Measurements from ENCODE around the gene NLK.
"Not testable (repeated sequence)": the region's sequence is repeated elsewhere in the genome, so short reads cannot be mapped to it uniquely, and the experiment has no call there.

The NLK gene

GRCh38 chr17:28225867-28226266 is 183.4 kb downstream of the NLK start:
- TF ChIP-seq CTCF (conservative IDR thresholded peaks at IDR 0.05; ENCODE audit: low read depth, low read length), result no peak
- no peak overlapping the region for H3K4me3 ChIP-seq (ENCODE audit: low read depth, low read length)
- DNase-seq (ENCODE audit: low read depth), result no peak

GRCh38 chr17:28226563-28227315 is 184.3 kb downstream of the NLK start:
- no peak for TF ChIP-seq CTCF (conservative IDR thresholded peaks at IDR 0.05; ENCODE audit: low read depth, low read length)
- no peak for DNase-seq (ENCODE audit: low read depth)
- H3K4me3 ChIP-seq (ENCODE audit: low read depth, low read length), result peak overlapping the region; percentile 51

- TF ChIP-seq CTCF (conservative IDR thresholded peaks at IDR 0.05; ENCODE audit: low read depth, low read length), result no peak
- H3K4me3 ChIP-seq (ENCODE audit: low read depth, low read length), result peak overlapping the region; percentile 51
- peak; percentile 55 for DNase-seq (ENCODE audit: low read depth)
These were observed 185.0 kb downstream of the NLK start for GRCh38 chr17:28227316-28228108.

GRCh38 chr17:28228109-28228840 is 185.8 kb downstream of the NLK start:
- DNase-seq (ENCODE audit: low read depth), result no peak
- TF ChIP-seq CTCF (conservative IDR thresholded peaks at IDR 0.05; ENCODE audit: low read depth, low read length), result peak; percentile 46

DNA sequence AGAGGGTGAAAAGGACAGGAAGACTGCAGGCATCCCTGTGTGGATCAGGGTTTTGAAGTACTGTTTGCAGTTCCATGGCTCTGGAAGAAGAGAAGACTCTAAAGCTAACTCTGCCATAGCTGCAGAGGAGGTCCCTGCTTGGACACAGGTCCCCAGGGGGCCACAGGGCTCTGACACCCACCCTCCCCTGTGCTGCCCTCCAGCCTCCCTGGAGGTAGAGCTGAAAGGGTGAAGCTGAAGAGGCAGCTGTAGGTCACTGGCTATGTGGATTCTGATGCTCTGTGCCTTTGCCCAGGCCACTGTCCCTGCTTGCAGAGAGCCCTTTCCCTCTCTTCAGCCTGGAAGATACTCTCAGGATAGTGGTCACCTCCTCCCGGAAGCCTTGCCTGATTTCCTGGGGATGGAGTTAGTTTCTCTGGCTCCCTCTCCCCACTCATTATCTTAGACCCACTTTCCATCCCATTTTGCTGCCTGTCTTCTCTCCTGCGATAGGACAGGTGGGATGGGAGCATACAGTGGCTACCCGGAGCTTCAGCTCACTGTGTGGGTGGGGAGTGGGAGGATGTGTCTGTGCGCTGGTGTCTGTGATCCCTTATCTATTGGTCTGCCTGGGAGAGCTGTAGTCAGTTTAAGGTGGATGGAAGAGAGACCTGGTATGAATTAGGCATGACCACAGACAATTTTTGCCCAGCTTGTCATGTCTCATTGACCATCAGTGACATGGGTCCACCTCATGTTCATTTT is 186.7 kb downstream of the NLK start:
- no peak for TF ChIP-seq CTCF (conservative IDR thresholded peaks at IDR 0.05; ENCODE audit: low read depth, low read length)
- H3K4me3 ChIP-seq (ENCODE audit: low read depth, low read length), result no peak overlapping the region
- DNase-seq (ENCODE audit: low read depth), result no peak

More at GRCh38 chr17:28228109-28228840, 185.8 kb downstream of the NLK start:
- peak overlapping the region; percentile 51 for H3K4me3 ChIP-seq (ENCODE audit: low read depth, low read length)

- no peak for TF ChIP-seq CTCF (conservative IDR thresholded peaks at IDR 0.05; ENCODE audit: low read depth, low read length)
- DNase-seq (ENCODE audit: low read depth), result no peak
- no peak overlapping the region for H3K4me3 ChIP-seq (ENCODE audit: low read depth, low read length)
These were observed 187.5 kb downstream of the NLK start for GRCh38 chr17:28230011-28230410.

- H3K4me3 ChIP-seq (ENCODE audit: low read depth, low read length); DNase-seq (ENCODE audit: low read depth): not testable (repeated sequence)
These were observed 188.1 kb downstream of the NLK start for GRCh38 chr17:28230607-28231006.

DNA sequence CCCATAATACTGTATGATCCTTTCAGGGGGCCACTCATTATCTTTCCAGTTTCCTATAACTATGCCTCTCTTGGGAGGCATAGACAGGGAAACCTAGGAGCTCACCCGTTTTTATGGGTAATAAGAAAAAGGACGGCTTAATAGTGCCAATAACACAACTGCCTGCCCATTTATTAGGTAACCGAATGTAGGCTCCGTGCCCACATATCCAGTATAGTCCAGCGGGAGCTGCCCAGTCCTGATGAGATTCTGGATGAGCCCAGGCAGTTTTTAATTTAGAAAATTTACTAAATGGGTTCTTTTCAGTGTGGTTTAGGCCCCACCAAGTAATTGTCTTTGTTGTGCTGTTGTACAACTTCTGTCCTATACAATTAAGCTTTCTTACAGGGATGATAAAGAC is 189.1 kb downstream of the NLK start:
- not testable (repeated sequence) for DNase-seq (ENCODE audit: low read depth); H3K4me3 ChIP-seq (ENCODE audit: low read depth, low read length)

Measured in choroid plexus epithelial cell (primary cell).